Measurements from ENCODE around the gene DTNB.
A peak's percentile ranks its signal among the peaks of the same experiment; 100 is the strongest.
"Not testable (repeated sequence)": the region's sequence is repeated elsewhere in the genome, so short reads cannot be mapped to it uniquely, and the experiment has no call there.

The DTNB gene

GRCh38 chr2:25403120-25403760 is 270.1 kb downstream of the DTNB start:
- peak; percentile 35 for DNase-seq (ENCODE audit: insufficient read length, low spot score)
- peak; percentile 81 for TF ChIP-seq SPI1 (IDR thresholded peaks at IDR 0.05; ENCODE audit: low read depth, low read length)
- FAIRE-seq: not testable (repeated sequence)

DNA sequence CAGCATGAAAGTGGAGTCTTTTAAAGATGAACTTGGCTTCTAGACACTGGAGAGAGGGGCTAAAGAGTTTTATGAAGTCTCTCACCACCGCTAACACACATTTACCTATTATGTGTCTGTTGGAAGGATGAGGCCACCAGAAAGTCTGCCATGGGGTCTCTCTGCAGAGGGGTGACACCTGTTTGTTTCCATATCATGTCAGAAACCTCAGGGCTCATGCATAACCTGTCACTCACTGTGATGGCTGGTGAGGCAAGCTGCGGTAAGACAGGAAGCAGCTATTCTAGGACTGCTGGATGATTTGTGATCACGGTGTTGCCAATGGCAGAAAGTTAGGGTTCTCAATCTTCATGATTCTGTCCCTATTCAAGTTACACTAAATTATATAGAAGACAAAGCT is 270.9 kb downstream of the DTNB start:
- TF ChIP-seq POLR2A (IDR thresholded peaks at IDR 0.05; ENCODE audit: low read depth, low read length): peak; percentile 59
- TF ChIP-seq POU2F2 (IDR thresholded peaks at IDR 0.05; ENCODE audit: low read depth, low read length): peak; percentile 97
- peak; percentile 63; the same call in 1 of the 2 replicates for TF ChIP-seq POLR2AphosphoS5 (IDR thresholded peaks at IDR 0.05; ENCODE audit: low read depth, low read length)
- no peak for TF ChIP-seq SPI1 (IDR thresholded peaks at IDR 0.05; ENCODE audit: low read depth, low read length)
- peak; percentile 46; the same call in 1 of the 2 replicates for TF ChIP-seq TAF1 (IDR thresholded peaks at IDR 0.05; ENCODE audit: low read depth, low read length)
- no peak for TF ChIP-seq PAX5 (IDR thresholded peaks at IDR 0.05; ENCODE audit: insufficient read depth, low read length, severe bottlenecking)
- FAIRE-seq (peak; percentile 95), DNase-seq (ENCODE audit: insufficient read length, low spot score) (no peak)

DNA sequence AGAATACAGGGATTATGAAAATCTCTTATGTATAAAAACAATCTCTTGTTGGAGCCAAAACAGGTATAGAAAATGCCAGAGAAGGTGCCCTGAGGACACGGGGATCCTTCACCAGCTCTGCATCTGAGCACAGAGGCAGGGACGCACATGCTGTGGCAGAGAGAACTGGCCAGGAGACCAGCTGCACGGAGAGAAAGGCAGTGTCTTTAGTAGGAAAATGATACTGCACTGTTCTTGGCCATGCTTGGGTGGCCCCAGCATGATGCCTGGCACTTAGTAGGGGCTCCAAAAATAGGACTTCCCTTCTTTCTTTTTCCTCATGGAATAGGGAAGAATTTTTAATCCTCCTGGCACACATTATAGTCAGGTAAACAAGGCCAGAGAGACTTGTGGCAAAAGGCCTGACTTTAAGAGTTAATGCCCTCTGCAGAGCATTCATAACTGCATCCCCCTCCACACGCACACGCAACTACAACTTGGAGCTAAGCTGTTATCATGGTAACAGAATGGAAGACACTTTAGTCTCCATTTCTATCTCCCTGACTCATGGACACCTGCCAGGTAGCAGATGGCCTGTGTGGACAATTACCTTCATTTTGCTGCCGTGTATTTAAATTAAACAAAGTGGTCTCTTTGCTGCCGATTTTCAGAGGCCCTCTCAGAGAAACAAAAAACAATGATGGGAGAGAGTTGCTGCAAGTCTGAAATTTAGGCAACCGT is 271.9 kb downstream of the DTNB start:
- FAIRE-seq (no peak), DNase-seq (ENCODE audit: insufficient read length, low spot score) (no peak)
- TF ChIP-seq POU2F2 (IDR thresholded peaks at IDR 0.05; ENCODE audit: low read depth, low read length) (peak; percentile 35; the same call in 1 of the 2 replicates), POLR2AphosphoS5 (IDR thresholded peaks at IDR 0.05; ENCODE audit: low read depth, low read length) (no peak), POLR2A (IDR thresholded peaks at IDR 0.05; ENCODE audit: low read depth, low read length) (no peak), TAF1 (IDR thresholded peaks at IDR 0.05; ENCODE audit: low read depth, low read length) (no peak)

- DNase-seq (ENCODE audit: insufficient read length, low spot score) (no peak), FAIRE-seq (no peak)
- no peak for TF ChIP-seq POLR2A (IDR thresholded peaks at IDR 0.05; ENCODE audit: low read depth, low read length)
- TF ChIP-seq POLR2AphosphoS5 (IDR thresholded peaks at IDR 0.05; ENCODE audit: low read depth, low read length): no peak
- TF ChIP-seq SPI1 (IDR thresholded peaks at IDR 0.05; ENCODE audit: low read depth, low read length): no peak
- no peak for TF ChIP-seq TAF1 (IDR thresholded peaks at IDR 0.05; ENCODE audit: low read depth, low read length)
- TF ChIP-seq PAX5 (IDR thresholded peaks at IDR 0.05; ENCODE audit: insufficient read depth, low read length, severe bottlenecking): no peak
- no peak for TF ChIP-seq POU2F2 (IDR thresholded peaks at IDR 0.05; ENCODE audit: low read depth, low read length)
These were observed 272.7 kb downstream of the DTNB start for GRCh38 chr2:25400576-25401216.

GRCh38 chr2:25400169-25400568 is 273.2 kb downstream of the DTNB start:
- DNase-seq (ENCODE audit: insufficient read length, low spot score) (no peak), FAIRE-seq (no peak)
- no peak for TF ChIP-seq SPI1 (IDR thresholded peaks at IDR 0.05; ENCODE audit: low read depth, low read length)
- TF ChIP-seq TAF1 (IDR thresholded peaks at IDR 0.05; ENCODE audit: low read depth, low read length): no peak
- no peak for TF ChIP-seq POLR2AphosphoS5 (IDR thresholded peaks at IDR 0.05; ENCODE audit: low read depth, low read length)
- TF ChIP-seq PAX5 (IDR thresholded peaks at IDR 0.05; ENCODE audit: insufficient read depth, low read length, severe bottlenecking): no peak
- TF ChIP-seq POU2F2 (IDR thresholded peaks at IDR 0.05; ENCODE audit: low read depth, low read length): no peak
- TF ChIP-seq POLR2A (IDR thresholded peaks at IDR 0.05; ENCODE audit: low read depth, low read length): no peak

GRCh38 chr2:25398534-25398933 is 274.8 kb downstream of the DTNB start:
- TF ChIP-seq SPI1 (IDR thresholded peaks at IDR 0.05; ENCODE audit: low read depth, low read length): no peak
- FAIRE-seq (no peak), DNase-seq (ENCODE audit: insufficient read length, low spot score) (no peak)

DNA sequence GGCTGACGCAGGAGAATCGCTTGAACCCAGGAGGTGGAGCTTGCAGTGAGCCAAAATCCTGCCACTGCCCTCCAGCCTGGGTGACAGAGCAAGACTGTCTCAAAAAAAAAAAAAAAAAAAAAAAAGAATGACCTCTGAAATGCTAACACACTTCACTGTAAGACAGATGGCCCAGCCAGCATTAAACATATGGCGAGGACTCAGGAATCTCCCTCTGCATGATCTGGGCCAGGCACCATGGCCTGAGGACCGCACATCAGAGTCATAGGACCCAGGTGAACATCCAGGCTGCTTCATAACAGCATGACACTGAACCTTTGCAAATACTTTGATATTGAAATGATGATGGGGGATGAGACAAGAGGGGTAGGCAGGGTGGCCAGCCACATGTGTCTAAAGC is 275.6 kb downstream of the DTNB start:
- TF ChIP-seq POU2F2 (IDR thresholded peaks at IDR 0.05; ENCODE audit: low read depth, low read length): no peak
- no peak for TF ChIP-seq SPI1 (IDR thresholded peaks at IDR 0.05; ENCODE audit: low read depth, low read length)
- TF ChIP-seq POLR2AphosphoS5 (IDR thresholded peaks at IDR 0.05; ENCODE audit: low read depth, low read length): no peak
- no peak for TF ChIP-seq PAX5 (IDR thresholded peaks at IDR 0.05; ENCODE audit: insufficient read depth, low read length, severe bottlenecking)
- TF ChIP-seq POLR2A (IDR thresholded peaks at IDR 0.05; ENCODE audit: low read depth, low read length): no peak
- TF ChIP-seq TAF1 (IDR thresholded peaks at IDR 0.05; ENCODE audit: low read depth, low read length): no peak
- DNase-seq (ENCODE audit: insufficient read length, low spot score): no peak
- peak; percentile 52 for FAIRE-seq

GRCh38 chr2:25389161-25389560 is 284.2 kb downstream of the DTNB start:
- FAIRE-seq: no peak
- TF ChIP-seq TAF1 (IDR thresholded peaks at IDR 0.05; ENCODE audit: low read depth, low read length): no peak
- no peak for TF ChIP-seq POU2F2 (IDR thresholded peaks at IDR 0.05; ENCODE audit: low read depth, low read length)
- TF ChIP-seq PAX5 (IDR thresholded peaks at IDR 0.05; ENCODE audit: insufficient read depth, low read length, severe bottlenecking): no peak
- no peak for TF ChIP-seq SPI1 (IDR thresholded peaks at IDR 0.05; ENCODE audit: low read depth, low read length)
- no peak for TF ChIP-seq POLR2A (IDR thresholded peaks at IDR 0.05; ENCODE audit: low read depth, low read length)
- TF ChIP-seq POLR2AphosphoS5 (IDR thresholded peaks at IDR 0.05; ENCODE audit: low read depth, low read length): no peak
- DNase-seq (ENCODE audit: insufficient read length, low spot score): no peak

GRCh38 chr2:25388491-25388890 is 284.9 kb downstream of the DTNB start:
- TF ChIP-seq TAF1 (IDR thresholded peaks at IDR 0.05; ENCODE audit: low read depth, low read length) (no peak), POLR2A (IDR thresholded peaks at IDR 0.05; ENCODE audit: low read depth, low read length) (no peak), SPI1 (IDR thresholded peaks at IDR 0.05; ENCODE audit: low read depth, low read length) (no peak), POU2F2 (IDR thresholded peaks at IDR 0.05; ENCODE audit: low read depth, low read length) (no peak), POLR2AphosphoS5 (IDR thresholded peaks at IDR 0.05; ENCODE audit: low read depth, low read length) (no peak), PAX5 (IDR thresholded peaks at IDR 0.05; ENCODE audit: insufficient read depth, low read length, severe bottlenecking) (no peak)
- DNase-seq (ENCODE audit: insufficient read length, low spot score) (peak; percentile 54), FAIRE-seq (peak; percentile 85)

Data from GM12891 (cell line).